ENCODE measurements around the gene STOML3.

The STOML3 gene

DNA sequence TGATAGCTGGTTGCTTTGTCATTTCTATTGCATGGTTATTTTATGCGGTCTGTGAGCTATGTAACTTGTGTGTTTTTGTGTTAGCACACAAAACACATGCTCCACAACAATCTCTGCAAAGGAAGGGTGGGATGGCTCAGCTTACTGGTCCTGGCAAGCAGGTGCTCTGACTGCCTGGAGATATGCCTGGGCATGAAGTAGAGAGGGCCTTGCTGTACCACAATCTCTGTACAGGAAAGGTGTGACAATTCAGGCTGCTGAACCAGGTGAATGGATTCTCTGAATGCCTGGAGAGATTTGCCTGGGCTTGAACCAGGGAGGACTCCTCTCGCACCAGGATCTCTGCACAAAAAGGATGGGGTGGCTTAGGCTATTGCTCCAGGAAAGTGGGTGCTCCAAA is 69.5 kb downstream of the STOML3 start:
- Histone ChIP-seq H3K27ac (ENCODE audit: low read length) (no peak overlapping the region), H3K27me3 (replicated peaks; ENCODE audit: insufficient read depth, low read length) (no peaks in the 10 kb centered on the region), H3K4me3 (ENCODE audit: low read length) (no peak overlapping the region), H3K4me1 (ENCODE audit: low read length) (no peaks in the 10 kb centered on the region), H2AFZ (ENCODE audit: low read length) (no peak overlapping the region), H3K9ac (ENCODE audit: low read length) (no peak overlapping the region), H3K4me2 (ENCODE audit: low read depth, low read length) (no peak overlapping the region), H3K9me3 (replicated peaks; ENCODE audit: insufficient read depth, low read length) (no peaks in the 10 kb centered on the region), H3F3A (ENCODE audit: insufficient read depth, low read length) (no peaks in the 10 kb centered on the region), H3K9me2 (replicated peaks; ENCODE audit: insufficient read depth, low read length) (no peaks in the 10 kb centered on the region), H3K36me3 (replicated peaks; ENCODE audit: insufficient read depth, low read length) (no peaks in the 10 kb centered on the region), H3K79me2 (ENCODE audit: low read length) (no peaks in the 10 kb centered on the region), H4K20me1 (ENCODE audit: insufficient read depth, low read length) (no peaks in the 10 kb centered on the region)
- TF ChIP-seq EZH2 (optimal IDR thresholded peaks at IDR 0.05; ENCODE audit: low read depth, low read length) (no peak), CTCF (IDR thresholded peaks at IDR 0.05; ENCODE audit: low read length) (no peak), EZH2phosphoT487 (IDR thresholded peaks at IDR 0.05; ENCODE audit: low read length) (no peak)
- no peak for DNase-seq

Measured in MM.1S (cell line).